Lung microvascular endothelial cell (primary cell): ENCODE measurements around the gene CMTM4. TPM values are rescaled to one million over a fixed set of nuclear protein-coding genes. Genes with fewer than 3 reads are reported as not detected.
A peak's percentile ranks its signal among the peaks of the same experiment; 100 is the strongest.
"Not testable (repeated sequence)": the region's sequence is repeated elsewhere in the genome, so short reads cannot be mapped to it uniquely, and the experiment has no call there.

ENCODE experiments used
- DNase-seq, 2 donors: peaks; one replicate each; pipeline versions ENCODE4 v3.0.0 to v3.0.0-alpha.2; 2010; ENCODE audit warnings: low read depth in 2 of 2
- total RNA-seq: library from RNA; depleted of rRNA; stranded (reverse); fragments of >200 nt; gene quantifications from 2 replicates; pipeline ENCODE4 v1.2.1, GENCODE V29; 2014

CMTM4 gene
- total RNA-seq, 1 donor from 2014 or later = 5.4 TPM

DNA sequence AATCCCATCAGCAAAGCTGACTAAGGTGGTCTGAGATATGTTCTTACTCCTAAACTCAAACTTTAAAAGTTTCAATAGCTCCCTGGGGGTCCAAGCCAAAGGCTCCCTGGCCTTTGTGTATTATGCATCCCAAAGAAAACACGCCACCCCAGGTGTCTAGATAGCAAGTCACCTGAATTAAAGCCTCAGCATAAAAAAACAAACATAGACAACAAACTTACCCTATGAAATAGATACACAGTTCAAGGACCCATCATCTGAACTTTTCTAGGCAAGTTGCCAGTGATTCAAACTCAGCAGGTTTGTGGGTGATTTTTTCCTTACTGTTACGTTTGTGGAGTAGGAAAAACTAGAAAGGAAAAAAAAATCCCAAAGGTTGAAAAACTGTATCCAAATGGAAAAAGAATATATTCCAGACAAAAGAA lies 79.5 kb downstream of the CMTM4 start:
- no peak for DNase-seq

GRCh38 chr16:66616592-66616991 lies 80.0 kb downstream of the CMTM4 start:
- DNase-seq = no peak

DNA sequence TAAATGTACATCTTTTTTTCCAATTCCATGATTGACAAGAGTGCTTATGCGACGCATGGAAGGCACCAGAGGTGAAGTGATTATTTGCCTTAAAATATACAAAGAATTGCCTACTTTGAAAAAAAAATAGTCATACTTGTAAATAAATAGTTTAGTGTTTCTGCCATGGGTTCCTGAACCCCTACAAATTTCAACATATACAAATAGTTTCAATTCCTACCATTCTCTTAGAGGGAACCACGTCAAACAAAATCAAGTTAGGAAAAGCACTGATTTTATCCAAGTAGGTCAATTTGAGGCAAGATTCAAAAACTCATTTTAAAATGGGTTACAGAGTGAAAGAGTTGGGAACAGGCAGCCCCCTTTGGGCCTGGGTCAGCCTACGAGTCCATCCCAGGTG lies 80.4 kb downstream of the CMTM4 start:
- no peak for DNase-seq

DNA sequence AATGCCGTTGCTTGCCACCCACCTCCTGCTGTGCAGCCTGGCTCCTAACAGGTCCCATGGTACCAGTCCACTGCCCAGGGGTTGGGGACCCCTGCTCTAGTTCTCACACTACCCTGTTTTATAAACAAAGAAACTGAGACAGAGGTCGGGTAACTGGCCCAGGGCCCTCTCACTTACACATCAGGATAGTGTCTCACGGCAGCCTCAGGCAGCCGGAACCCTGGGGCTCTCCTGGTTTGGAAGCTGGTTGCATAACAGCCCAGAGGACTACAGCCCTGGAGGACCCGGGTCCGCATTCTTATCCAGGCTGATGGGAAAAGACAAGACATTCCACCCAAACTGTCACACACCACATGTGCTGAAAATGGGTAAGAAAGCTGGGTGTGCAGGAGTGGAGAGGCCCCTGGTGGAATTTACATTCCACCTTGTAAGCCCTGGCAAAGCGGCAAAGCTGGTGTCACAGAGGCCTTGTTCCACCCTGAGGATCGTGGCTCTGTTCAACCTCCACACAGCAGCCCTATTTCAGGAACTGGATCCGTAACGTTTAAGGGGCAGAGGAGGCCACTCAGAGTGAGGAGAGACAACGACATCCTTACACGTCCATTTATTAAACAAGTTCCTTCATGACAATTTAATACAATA lies 82.3 kb downstream of the CMTM4 start:
- DNase-seq = no peak

DNA sequence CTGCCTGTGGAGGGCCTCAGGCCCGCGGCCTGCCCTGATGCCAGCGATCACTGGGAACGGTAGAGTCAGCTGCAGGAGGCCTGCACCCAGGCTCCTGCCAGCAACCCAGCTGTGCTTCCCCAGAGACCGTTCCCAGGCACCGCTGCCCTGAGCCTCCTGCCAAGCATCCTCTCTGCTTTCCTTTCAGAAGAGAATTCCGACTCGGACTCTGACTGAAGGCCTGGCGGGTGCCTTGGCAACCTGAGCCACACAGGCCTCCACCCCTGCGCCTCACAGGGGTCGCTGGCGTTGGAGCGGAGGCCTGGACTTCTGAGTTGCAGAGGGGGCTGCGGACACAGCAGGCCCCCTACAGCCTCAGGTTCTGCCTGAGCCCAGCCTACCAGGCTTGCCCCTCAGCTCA lies 84.1 kb downstream of the CMTM4 start:
- no peak for DNase-seq

GRCh38 chr16:66611911-66612310 lies 84.6 kb downstream of the CMTM4 start:
- DNase-seq = not testable (repeated sequence)

GRCh38 chr16:66610111-66610820 lies 86.3 kb downstream of the CMTM4 start:
- no peak for DNase-seq

DNA sequence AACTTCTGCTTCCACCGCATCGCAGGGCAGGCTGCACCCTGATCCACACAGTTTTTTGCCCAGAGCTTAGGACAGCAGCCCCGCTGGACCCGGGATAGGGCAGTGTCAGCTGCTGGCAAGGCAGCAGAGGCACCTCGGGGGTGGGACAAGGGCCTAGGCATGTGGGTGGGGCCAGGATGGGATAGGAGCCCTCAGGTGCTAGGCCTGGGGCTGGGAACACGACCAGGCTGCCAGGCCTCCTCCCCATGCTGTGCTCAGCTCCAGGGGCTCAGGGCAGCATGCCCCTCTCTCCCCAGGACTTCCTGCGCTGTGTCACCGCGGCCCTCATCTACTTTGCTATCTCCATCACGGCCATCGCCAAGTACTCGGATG lies 87.4 kb downstream of the CMTM4 start:
- DNase-seq = no peak

GRCh38 chr16:66608241-66609138 lies 88.1 kb downstream of the CMTM4 start:
- DNase-seq = peak; percentile 86 to 92

DNA sequence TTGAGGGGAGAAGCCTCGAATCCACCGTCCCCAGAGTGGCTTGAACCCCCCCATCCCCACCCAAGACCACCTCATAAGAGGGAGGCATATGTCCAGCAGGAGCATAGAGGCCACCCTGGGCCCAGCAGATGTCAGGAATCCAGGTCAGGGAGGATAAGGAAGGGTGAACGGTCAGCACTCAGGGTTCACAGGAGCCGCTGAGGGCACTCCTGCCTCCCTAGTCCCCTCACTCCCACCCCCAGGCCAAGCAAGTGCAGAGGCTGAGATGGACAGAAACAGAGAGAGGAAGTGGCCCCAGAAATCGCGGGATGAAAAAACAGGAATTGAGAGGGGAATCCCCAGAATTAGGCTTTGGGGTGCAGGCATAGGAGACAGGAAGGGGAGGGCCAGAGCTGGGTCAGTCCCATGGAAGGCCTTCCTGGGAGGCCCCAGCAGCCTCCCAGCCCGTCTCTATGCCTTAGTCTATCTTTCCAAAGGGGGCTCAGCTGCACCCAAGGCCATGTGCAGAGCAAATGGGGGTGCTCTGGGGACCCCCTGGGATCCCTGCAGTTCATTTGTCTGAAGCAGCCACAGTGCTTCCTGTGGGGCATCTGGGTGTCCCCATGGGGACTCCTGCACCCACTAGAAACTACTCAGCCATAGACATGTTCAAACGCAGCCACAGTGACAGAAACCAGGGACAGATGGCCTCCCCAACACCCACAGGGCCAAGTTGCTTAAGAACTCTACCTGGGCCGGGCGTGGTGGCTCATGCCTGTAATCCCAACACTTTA lies 90.4 kb downstream of the CMTM4 start:
- no peak for DNase-seq

DNA sequence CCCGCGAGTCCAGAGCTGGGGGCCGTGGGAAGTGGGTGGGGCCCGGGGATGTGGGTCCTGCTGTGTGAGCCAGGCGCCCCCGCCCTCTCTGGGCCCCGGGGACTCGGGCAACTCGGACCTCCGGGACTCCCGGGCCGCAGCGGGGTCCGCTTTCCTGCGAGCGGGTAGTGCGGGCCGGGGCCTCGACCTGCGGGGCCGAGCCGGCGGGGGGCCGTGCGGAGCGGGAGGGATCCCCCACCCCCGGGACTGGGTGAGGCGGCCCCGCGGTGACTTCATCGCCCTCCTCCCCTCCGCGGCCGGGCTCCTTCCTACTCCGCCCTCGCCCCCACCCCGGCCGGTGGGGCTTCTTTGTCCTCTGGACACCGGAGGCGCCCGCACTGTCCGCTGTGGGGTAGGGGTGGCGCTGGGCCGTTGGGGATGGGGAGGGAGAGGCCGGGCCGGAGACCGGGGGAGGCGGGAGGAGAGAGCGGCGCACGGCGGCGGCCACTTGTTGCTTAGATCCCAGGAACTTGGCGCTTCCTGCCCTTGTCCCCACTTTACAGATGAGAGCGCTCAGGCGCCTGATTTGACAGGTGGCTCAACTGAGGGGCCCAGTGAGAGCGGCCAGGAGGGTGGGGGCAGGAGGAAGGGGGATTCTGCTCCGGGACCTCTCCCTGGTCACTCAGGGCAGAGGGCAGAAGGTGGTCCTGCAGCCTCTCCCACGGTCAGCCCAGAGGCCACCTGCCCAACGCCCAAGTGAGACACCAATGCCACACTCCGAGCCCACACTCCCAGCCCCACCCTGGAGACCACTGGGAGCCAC lies 91.2 kb downstream of the CMTM4 start:
- peak; percentile 58 to 65 for DNase-seq

GRCh38 chr16:66604376-66605176 lies 92.0 kb downstream of the CMTM4 start, which contains the start of gene CMTM3:
Gene CMTM3, plus strand, starts transcription at chr16:66604704. Its CDS starts 102 bp downstream, at chr16:66604806.
- peak; percentile 64 to 78 for DNase-seq

GRCh38 chr16:66603537-66604375 lies 92.8 kb downstream of the CMTM4 start:
- DNase-seq = peak; percentile 49 to 62

DNA sequence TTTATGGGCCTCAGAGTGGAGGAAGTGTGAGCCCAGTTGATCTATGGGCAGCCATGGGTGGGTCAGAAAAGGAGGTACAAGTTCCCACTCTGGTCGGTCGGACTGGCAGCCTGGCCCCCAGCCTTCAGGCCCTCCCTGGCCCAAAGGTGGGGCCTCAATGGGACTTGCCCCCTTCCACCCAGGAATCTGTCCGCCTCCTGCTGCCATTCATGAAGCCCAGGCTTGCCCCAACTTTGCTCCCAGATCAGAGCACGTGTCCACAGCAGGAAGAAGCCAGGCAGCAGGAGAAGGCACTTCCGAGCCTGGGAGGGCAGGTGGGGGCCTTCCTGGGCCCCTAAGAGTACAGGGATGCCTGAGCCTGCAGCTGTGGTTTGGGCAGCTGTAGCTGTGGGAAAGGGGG lies 95.1 kb downstream of the CMTM4 start:
- no peak for DNase-seq

GRCh38 chr16:66600477-66600876 lies 96.1 kb downstream of the CMTM4 start:
- DNase-seq = no peak

GRCh38 chr16:66599726-66600125 lies 96.8 kb downstream of the CMTM4 start:
- DNase-seq = no peak

DNA sequence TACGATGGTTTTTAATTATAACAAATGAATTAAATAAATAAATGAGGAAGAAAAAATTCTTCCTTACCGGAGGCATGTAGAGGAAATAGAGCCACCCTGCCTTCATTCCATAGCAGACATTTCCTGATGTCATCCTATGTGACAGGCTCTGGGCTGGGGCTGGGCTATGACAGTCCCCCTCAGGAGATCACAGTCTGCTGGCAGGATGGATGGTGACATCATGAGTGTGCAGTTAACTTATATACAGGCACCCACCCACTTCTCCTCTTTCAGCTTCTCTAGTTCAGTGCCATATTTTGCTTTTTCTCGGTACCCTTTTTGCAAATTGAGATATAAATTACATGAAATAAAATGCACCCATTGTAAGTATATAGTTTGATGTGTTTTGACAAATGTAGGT lies 98.4 kb downstream of the CMTM4 start:
- DNase-seq = peak in 1 of 2 donors; percentile 16

DNA sequence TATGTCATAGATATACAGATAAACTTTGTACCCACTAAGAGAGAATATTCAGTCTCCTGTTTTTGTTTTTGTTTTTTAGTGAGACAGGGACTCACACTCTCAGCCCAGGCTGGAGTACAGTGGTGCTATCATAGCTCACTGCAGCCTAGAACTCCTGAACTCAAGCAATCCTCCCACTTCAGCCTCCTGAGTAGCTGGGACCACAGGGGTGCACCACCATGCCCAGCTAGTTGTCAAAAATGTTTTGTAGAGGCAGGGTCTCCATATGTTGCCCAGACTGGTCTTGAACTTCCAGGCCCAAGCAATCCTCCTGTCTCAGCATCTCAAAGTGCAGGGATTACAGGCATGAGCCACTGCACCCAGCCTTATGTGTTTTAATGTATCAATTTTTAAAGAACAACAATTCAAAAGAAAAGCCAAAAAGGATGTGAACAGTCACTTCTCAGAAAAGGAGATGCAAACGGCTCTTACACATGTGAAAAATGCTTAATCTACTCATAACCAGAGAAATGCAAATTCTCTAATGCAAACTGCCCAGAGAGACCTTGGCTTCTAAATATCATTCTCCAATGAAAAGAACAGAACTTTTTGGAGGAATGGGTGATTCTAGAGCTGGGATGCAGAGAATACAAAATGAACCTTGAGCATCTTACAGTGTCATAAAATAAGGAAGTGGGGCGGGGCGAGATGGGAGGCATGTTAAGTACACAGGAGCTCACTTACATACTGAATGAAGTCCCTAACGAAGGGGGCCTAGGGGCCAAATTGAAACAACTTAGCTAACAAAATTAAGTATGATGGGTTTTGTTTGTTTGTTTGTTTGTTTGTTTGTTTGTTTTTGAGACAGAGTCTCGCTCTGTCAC lies 99.3 kb downstream of the CMTM4 start:
- DNase-seq = no peak
